PC-3 (cell line): ENCODE data around the gene THADA. TPM values are rescaled to one million over a fixed set of nuclear protein-coding genes. Genes with fewer than 3 reads are reported as not detected.

Experiments
- ATAC-seq: fragments of 200-7000 bp; cut with Tn5 transposase; 2 replicates; pipeline ENCODE4 v1.9.1; 2020; ENCODE audit warnings: mild to moderate bottlenecking, moderate library complexity
- BruUV-seq: library from RNA; stranded (reverse); fragments of 400-500 nt; replicated peaks from 2 replicates; lab custom pipeline; 2021; lab: Mats Ljungman, UMichigan
- CTCF ChIA-PET: fragments of 300-600 bp; sonication (Branson Sonifier 250); formaldehyde crosslinking; loops from one replicate; lab custom pipeline; 2022; ENCODE audit warnings: antibody characterized with exemption; lab: Charles Lee
- POLR2A ChIA-PET: fragments of 300-600 bp; sonication (Branson Sonifier 250); formaldehyde crosslinking; loops from one replicate; lab custom pipeline; 2022; ENCODE audit warnings: antibody characterized with exemption; ENCODE audit not compliant: unreplicated experiment; lab: Charles Lee
- DNase-seq: peaks from one replicate; pipeline ENCODE4 v3.0.0-alpha.2; 2015
- H2AFZ ChIP-seq: fragments of 300-600 bp; sonication (generic); 2 replicates; pipeline ENCODE4 v1.6.0; 2016; ENCODE audit warnings: antibody characterized with exemption, low read length
- H3F3A ChIP-seq: fragments of 300-600 bp; sonication (generic); one replicate; pipeline ENCODE4 v1.6.0; 2017; ENCODE audit warnings: antibody characterized with exemption, low read length, control low read depth, mild to moderate bottlenecking; ENCODE audit not compliant: unreplicated experiment
- H3K27ac ChIP-seq: fragments of 300-600 bp; sonication (generic); 2 replicates; pipeline ENCODE4 v1.5.1; 2016; ENCODE audit warnings: mild to moderate bottlenecking, low read length
- H3K27me3 ChIP-seq: fragments of 300-600 bp; sonication (generic); 2 replicates; pipeline ENCODE4 v1.6.1; 2016; ENCODE audit warnings: low read length, mixed read lengths
- H3K36me3 ChIP-seq: fragments of 300-600 bp; sonication (generic); 2 replicates; pipeline ENCODE4 v1.6.1; 2016; ENCODE audit warnings: low read depth, mixed run types, low read length, mixed read lengths
- H3K4me1 ChIP-seq: fragments of 300-600 bp; sonication (generic); 2 replicates; pipeline ENCODE4 v1.5.1; 2016; ENCODE audit warnings: low read length; ENCODE audit not compliant: insufficient read depth
- H3K4me2 ChIP-seq: fragments of 300-600 bp; sonication (generic); 2 replicates; pipeline ENCODE4 v1.6.0; 2016; ENCODE audit warnings: low read length
- H3K4me3 ChIP-seq: fragments of 300-600 bp; sonication (generic); 2 replicates; pipeline ENCODE4 v1.5.1; 2016; ENCODE audit warnings: mild to moderate bottlenecking, low read length, mixed read lengths
- H3K79me2 ChIP-seq: fragments of 300-600 bp; sonication (generic); 2 replicates; pipeline ENCODE4 v1.6.1; 2017; ENCODE audit warnings: low read length, mixed read lengths
- H3K9ac ChIP-seq: fragments of 300-600 bp; sonication (generic); 2 replicates; pipeline ENCODE4 v1.6.0; 2016; ENCODE audit warnings: mild to moderate bottlenecking, low read length
- H3K9me2 ChIP-seq: fragments of 300-600 bp; sonication (generic); replicated peaks from 2 replicates; pipeline ENCODE4 v1.6.1; 2016; ENCODE audit warnings: mixed run types, low read length, mixed read lengths
- H3K9me3 ChIP-seq: fragments of 300-600 bp; sonication (generic); 2 replicates; pipeline ENCODE4 v1.6.1; 2016; ENCODE audit warnings: low read length, mixed read lengths
- H4K20me1 ChIP-seq: fragments of 300-600 bp; sonication (generic); 2 replicates; pipeline ENCODE4 v1.6.1; 2016; ENCODE audit warnings: low read length, mixed read lengths
- EZH2 ChIP-seq: fragments of 300-600 bp; sonication (generic); IDR thresholded peaks from one replicate; pipeline ENCODE4 v1.6.1; 2017; ENCODE audit warnings: antibody characterized with exemption, mild to moderate bottlenecking, low read length; ENCODE audit not compliant: unreplicated experiment
- EZH2phosphoT487 ChIP-seq: fragments of 300-600 bp; sonication (generic); IDR thresholded peaks from 2 replicates; pipeline ENCODE4 v1.6.1; 2018; ENCODE audit warnings: mild to moderate bottlenecking, antibody characterized with exemption, low read length, borderline replicate concordance
- intact Hi-C: fragments of 100-400 bp; cut with micrococcal nuclease; formaldehyde crosslinking; loops from 2 replicates; pipeline ENCODE4 v1.9.0; 2023
- total RNA-seq: library from RNA; depleted of rRNA; stranded (reverse); fragments of >200 nt; gene quantifications from 2 replicates; pipeline ENCODE4 v1.2.3, GENCODE V29; 2014
- TF ChIP-seq, protein P1 (sequence below): fragments of 300-600 bp; sonication (generic); conservative IDR thresholded peaks from 2 replicates; pipeline ENCODE4 v1.5.1; 2017; ENCODE audit warnings: antibody characterized with exemption, low read depth, mild to moderate bottlenecking, low read length

The THADA gene
- total RNA-seq, 1 experiment from 2014 or later = 33.6 TPM

DNA sequence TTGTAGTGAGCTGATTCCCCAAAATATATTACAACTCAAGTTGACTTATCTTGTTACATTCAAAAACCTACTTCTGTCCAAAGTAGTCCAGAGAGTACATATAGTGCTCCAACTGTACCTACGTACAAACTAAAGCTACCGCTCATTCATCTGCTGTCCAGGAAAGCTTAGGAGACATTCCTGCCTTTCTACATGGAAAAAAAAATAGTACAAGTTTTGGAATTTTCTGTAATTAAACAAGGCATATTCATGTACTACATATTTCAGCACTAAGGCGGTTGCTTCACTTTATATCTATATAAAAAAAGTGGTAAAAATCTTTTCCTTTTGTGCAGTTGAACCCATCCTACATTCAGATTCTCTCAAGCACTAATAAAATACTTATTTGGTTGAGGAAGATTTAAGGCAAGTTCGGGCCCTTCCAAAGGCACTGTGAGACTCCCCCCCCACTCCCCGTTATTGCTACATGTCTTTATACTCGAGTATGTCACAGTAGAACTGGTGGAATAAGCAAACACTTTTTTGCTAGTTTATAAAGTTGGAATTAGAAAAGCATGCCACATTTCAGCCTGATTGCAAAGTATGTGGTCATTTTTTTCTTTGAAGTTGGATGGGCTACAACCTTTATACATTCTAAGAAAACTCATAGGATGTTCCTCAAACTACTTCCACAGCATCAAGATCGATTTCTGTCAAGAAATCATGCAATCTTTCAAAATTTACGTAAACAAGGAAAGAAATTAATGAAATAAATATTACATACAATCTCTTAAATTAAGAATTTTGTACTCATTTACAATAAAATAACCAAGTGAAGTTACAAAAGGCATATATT, 373.1 kb downstream of the THADA start:
- Histone ChIP-seq H3K4me2 (peak overlapping the region; percentile 84), H3K9me2 (no peaks in the 10 kb centered on the region), H4K20me1 (peaks cover 22% of the 10 kb centered on the region), H3K9me3 (no peaks in the 10 kb centered on the region), H3F3A (peaks cover 14% of the 10 kb centered on the region), H3K9ac (peak overlapping the region; percentile 98), H3K27me3 (no peaks in the 10 kb centered on the region), H3K27ac (peak overlapping the region; percentile 90), H3K4me1 (peaks cover 45% of the 10 kb centered on the region), H3K36me3 (peaks cover 30% of the 10 kb centered on the region), H2AFZ (no peak overlapping the region), H3K79me2 (peaks cover 76% of the 10 kb centered on the region), H3K4me3 (peak overlapping the region; percentile 88)
- ChIA-PET POLR2A (interaction anchor here (0.5 kb wide), 1 partner anchor 261 kb away, joined by 4 read pairs; no protein-coding TSS in a partner anchor), CTCF (interaction anchor here (0.6 to 1.5 kb wide), 4 partner anchors 92 to 259 kb away, joined by 3 to 6 read pairs (median 5); no protein-coding TSS in a partner anchor)
- ATAC-seq (no peak), DNase-seq (peak; percentile 30)
- TF ChIP-seq, protein P1, sequence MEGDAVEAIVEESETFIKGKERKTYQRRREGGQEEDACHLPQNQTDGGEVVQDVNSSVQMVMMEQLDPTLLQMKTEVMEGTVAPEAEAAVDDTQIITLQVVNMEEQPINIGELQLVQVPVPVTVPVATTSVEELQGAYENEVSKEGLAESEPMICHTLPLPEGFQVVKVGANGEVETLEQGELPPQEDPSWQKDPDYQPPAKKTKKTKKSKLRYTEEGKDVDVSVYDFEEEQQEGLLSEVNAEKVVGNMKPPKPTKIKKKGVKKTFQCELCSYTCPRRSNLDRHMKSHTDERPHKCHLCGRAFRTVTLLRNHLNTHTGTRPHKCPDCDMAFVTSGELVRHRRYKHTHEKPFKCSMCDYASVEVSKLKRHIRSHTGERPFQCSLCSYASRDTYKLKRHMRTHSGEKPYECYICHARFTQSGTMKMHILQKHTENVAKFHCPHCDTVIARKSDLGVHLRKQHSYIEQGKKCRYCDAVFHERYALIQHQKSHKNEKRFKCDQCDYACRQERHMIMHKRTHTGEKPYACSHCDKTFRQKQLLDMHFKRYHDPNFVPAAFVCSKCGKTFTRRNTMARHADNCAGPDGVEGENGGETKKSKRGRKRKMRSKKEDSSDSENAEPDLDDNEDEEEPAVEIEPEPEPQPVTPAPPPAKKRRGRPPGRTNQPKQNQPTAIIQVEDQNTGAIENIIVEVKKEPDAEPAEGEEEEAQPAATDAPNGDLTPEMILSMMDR = no peak
- TF ChIP-seq EZH2phosphoT487 = no peak
- TF ChIP-seq EZH2 = no peak
- intact Hi-C loops = loop anchor here (1.0 to 10.0 kb wide), 3 partner anchors 91 to 398 kb away; no protein-coding TSS in a partner anchor
- BruUV-seq = no TSS peak

DNA sequence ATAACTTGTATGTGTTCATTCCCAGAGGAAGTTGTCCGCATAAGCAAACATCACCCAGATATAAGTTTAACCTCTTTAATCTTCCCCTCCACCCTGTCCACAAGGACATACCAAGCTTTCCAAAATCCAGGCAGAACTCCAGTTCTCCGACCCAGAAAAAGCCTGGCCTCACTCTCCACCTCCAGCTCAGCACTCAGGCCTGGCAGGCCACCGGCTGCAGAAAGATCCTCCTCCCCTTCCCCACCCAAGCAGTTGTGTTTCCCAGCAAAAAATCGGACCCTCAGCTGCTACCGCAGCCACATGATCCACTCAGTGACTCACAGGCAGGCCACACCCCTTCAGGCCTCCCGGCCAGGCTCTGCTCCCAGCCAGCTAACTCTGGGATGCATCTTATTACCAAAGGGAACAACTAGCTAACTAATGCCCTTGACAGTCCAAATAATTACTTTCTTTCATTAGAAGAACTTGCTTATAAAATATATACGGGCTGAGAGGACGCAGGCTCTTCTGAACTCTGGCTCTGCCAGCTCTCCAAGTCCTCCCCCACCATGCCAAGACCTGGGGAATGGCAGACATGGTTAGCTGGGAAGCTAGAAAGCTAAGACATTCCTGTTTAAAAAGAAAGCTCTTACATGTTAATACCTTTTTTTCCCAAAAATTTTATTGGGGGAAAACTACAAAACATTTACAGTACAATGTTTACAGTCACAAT, 373.9 kb downstream of the THADA start:
- Histone ChIP-seq H2AFZ (no peak overlapping the region), H3K9me2 (no peaks in the 10 kb centered on the region), H3K4me3 (peak overlapping the region; percentile 88), H3K4me1 (peaks cover 43% of the 10 kb centered on the region), H3K9me3 (no peaks in the 10 kb centered on the region), H3K27ac (peak overlapping the region; percentile 90), H3K4me2 (peak overlapping the region; percentile 84), H3K27me3 (no peaks in the 10 kb centered on the region), H3K9ac (peak overlapping the region; percentile 98), H3F3A (peaks cover 14% of the 10 kb centered on the region), H3K79me2 (peaks cover 69% of the 10 kb centered on the region), H4K20me1 (peaks cover 22% of the 10 kb centered on the region), H3K36me3 (peaks cover 30% of the 10 kb centered on the region)
- ChIA-PET CTCF (interaction anchor here (0.6 to 1.5 kb wide), 4 partner anchors 91 to 260 kb away, joined by 3 to 6 read pairs (median 5); no protein-coding TSS in a partner anchor), POLR2A (interaction anchor here (0.5 to 0.7 kb wide), 3 partner anchors 139 to 262 kb away, joined by 4 to 6 read pairs (median 5); no protein-coding TSS in a partner anchor)
- ATAC-seq (peak; percentile 30), DNase-seq (peak; percentile 89)
- no peak for TF ChIP-seq EZH2phosphoT487
- no peak for TF ChIP-seq EZH2
- TF ChIP-seq, protein P1 = no peak
- BruUV-seq = no TSS peak
- intact Hi-C loops = loop anchor here (1.0 to 10.0 kb wide), 3 partner anchors 91 to 397 kb away; no protein-coding TSS in a partner anchor
